Medulla oblongata (tissue), 1 donor: ENCODE measurements around the gene BUB1B.
A peak's percentile ranks its signal among the peaks of the same experiment; 100 is the strongest.

ENCODE experiments used
- DNase-seq: peaks from one replicate; pipeline ENCODE4 v3.0.0-alpha.2; 2015; ENCODE audit errors: extremely low spot score

The BUB1B gene

GRCh38 chr15:40183636-40184463 is 23.0 kb downstream of the BUB1B start:
- DNase-seq, result peak; percentile 30

DNA sequence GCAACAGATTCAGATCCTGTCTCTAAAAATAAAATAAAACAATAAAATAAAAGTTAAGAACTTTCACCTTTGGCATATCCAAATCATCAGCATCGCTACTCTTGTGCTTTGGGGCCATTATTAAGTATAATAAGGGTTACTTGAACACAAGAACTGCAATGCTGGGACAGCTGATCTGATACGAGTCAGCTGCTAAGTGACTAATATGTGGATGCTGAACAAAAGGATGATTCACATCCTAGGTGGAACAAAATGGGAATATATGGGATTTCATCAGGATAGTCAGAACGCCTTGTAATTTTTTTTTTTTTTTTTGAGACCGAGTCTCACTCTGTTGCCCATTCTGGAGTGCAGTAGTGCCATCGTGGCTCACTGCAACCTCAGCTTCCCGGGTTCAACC is 29.7 kb downstream of the BUB1B start:
- DNase-seq, result no peak

DNA sequence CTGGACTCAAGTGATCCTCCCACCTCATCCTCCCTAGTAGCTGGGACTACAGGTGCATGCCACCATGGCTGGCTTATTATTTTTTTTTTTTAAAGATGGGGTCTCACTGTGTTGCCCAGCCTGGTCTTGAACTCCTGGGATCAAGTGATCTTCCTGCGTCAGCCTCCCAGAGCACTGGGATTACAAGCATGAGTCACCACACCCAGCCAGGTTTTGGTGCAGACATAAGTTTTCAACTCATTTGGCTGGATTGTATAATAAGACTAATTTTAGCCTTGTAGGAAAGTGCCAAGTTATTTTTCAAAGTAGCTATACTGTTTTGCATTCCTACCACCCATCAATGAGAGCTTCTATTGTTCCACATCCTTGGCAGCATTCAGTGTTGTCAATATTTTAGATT is 32.1 kb downstream of the BUB1B start:
- no peak for DNase-seq

- no peak for DNase-seq
These were observed 36.6 kb downstream of the BUB1B start for GRCh38 chr15:40197434-40197833.

DNA sequence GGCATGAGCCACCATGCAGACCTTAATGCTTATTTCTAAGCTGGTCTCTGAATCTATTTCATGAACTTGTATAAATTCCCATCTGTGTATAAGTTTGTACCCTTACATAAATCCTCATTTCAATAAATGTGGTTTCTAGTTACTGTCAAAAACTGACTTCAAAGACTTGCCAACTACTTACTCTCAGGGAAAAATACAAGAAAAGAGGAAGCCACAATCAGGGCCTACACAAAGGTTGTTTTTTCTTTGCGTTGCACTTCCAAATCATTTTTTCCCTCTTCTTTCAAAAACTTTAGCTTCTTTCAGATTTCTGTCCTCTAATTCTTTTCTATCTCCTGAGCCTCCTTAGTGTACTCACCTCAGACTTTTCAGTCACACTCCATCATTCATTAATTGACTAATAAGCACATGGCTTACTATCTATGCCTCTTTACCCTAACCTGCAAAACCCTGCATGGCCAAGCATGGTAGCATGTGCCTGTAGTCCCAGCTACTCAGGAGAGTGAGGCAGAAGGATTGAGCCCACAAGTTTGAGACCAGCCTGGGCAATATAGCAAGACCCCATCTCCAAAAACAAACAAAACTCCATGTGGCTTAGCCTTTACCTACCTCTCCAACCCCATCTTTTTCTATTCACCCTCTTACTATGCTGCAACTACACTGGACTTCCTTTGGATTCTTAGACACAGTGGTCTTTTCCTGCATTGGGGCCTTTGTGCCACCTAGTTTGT is 37.7 kb downstream of the BUB1B start:
- DNase-seq, result no peak

DNA sequence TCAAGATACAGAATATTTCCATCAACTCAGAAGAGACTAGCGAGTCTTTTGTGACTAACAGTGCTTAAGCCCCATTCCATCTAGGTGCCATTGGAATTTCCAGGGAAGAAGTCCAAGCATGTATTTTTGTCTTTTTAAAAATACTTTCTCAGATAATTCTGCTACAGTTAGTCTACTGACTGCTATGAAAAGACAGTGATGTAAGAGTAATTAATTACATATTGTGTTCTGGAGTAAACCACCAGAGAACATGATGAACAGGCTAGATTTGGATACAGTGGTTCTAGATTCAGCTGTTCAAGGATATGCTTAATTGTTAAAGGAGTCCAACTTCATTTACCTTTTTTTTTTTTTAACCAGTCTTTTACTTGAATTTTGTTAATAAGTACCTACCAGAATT is 43.2 kb downstream of the BUB1B start:
- DNase-seq, result no peak

DNA sequence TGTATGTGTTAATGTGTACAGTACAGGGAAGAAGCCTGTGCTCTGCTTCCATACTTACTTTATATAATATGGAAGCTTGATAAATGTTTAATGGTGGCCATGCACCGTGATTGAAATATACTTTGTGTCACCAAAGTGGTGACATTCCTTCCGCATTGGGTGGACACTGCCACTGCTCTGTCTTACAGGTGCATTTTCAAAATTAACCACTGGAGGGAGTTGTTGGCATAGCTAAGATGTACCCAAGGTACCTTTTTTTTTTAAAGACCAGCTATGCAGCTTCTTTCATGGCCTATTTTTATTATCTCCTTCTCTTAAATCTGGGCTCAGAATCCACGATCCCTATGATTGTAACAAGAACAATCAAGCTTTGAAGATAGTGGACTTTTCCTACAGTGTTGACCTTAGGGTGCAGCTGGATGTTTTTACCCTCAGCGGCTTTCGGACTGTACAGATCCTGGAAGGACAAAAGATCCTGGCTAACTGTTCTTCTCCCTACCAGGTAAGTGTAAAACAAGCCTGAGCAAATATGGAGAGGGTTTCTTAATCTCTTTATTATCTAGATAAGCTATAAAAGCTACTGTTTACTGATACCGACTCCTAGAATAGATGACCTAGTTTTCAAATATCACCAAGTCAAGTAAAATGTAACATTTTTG is 56.4 kb downstream of the BUB1B start:
- peak; percentile 91 for DNase-seq

GRCh38 chr15:40219801-40220200 is 58.9 kb downstream of the BUB1B start:
- no peak for DNase-seq

DNA sequence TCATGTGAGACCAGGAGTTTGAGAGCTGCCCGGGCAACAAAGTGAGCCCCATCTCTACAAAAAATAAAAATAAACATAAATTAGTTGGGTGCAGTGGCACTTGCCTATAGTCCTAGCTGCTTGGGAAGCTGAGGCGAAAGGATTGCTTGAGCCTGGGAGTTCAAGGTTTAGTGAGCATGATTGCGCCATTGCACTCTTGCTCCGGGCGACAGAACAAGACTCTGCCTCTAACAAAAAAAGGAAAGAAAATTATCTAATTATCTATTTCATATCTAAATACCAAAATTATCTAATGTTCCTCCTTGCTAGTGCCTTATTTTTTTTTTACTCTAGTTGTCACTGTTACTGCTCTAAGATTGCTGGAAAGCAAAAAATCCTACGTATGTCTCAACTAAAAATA is 61.3 kb downstream of the BUB1B start:
- no peak for DNase-seq

- no peak for DNase-seq
These were observed 65.9 kb downstream of the BUB1B start for GRCh38 chr15:40226736-40227135.

DNA sequence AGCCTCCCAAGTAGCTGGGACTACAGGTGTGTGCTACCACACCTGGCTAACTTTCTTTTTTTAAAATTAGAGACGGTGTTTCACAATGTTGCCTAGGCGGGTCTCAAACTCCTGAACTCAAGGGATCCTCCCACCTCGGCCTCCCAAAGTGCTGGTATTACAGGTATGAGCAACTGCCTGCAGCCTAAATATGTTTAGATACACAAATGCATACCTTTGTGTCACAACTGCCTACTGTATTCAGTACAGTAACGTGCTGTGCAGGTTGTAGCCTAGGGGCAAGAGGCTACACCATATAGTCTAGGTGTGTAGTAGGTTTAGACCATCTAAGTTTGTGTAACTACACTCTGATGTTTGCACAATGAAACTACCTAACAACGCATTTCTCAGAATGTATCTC is 68.4 kb downstream of the BUB1B start:
- no peak for DNase-seq

DNA sequence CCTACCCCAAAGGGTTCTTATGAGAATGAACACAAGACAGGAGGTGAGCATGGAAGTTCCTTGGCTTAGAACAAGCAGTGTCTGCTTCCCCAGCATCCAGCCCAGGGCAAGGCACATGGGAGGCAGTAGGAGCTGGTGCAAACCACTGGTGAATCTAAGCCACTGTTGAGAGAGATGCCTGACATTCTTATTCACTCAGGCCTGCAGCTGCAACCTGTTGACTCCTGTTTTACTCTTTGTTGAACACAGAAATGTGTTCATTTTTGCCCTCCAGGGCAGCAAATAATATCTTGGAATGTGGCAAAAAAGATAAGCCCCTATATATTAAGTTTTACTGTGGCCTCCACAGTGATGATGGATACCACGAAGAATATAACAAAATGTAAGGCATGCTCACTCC is 69.1 kb downstream of the BUB1B start:
- no peak for DNase-seq

DNA sequence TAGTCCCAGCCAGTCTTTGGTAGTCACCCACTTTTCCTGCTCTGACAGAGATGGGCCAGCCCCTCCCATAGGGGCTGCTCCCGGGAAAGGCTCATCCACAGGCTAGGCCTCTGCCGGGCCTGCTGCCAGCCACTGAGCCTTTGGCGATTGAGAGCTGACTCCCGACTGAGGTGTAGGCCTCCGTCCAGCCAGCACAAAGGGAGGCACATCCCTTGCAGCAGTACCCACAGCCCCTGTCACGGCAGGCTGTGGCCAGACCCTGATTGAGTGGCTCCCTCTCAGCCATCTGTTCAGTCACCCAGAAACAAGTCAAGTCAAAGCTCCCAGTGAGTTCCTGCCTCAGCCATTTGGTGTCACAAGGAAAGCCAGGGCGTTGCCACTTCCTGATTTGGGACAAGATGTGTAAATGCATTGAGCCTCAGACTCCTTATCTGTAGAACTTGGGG is 71.8 kb downstream of the BUB1B start:
- peak; percentile 39 for DNase-seq

DNA sequence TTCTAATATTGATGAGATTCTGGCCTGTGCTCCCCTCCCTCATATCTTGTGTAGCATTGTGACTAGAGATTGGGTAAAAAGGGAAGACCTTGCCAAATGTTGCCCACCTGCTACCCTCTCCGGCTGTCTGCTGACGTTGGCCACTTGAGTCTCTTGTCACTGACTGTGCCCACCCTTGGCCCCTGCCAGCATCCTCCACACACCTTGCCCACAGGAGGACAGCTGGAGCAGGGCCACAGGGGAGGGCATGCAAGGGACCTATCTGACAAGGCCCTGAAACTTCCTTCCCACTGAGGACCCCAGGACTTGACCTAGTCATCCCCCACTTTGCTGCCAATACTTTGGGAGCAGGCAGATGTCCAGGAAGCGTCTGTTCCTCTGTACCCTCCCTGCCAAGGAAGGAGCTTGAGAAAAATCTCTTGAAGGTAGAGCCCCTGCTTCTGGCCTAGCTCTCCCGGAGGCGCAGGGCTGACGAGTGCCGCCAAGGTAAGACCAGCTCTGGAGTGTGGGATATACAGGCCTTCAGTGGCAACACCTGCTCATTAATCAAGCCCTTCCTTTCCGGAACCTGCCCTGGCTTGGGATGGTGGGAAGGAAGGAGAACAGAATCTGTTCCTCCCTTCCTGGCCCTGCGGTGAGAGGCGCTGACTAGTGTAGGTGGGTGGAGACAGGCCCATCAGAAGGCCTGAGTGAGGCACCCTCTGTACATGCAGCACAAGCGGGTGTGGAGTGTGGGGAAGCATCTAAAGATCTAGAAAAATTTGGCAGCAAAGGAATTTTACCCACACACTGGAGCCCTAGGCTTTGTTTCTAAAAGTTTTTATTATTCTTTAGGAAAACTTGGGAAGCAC is 73.1 kb downstream of the BUB1B start:
- no peak for DNase-seq

GRCh38 chr15:40234783-40235182 is 73.9 kb downstream of the BUB1B start:
- DNase-seq, result peak; percentile 27

DNA sequence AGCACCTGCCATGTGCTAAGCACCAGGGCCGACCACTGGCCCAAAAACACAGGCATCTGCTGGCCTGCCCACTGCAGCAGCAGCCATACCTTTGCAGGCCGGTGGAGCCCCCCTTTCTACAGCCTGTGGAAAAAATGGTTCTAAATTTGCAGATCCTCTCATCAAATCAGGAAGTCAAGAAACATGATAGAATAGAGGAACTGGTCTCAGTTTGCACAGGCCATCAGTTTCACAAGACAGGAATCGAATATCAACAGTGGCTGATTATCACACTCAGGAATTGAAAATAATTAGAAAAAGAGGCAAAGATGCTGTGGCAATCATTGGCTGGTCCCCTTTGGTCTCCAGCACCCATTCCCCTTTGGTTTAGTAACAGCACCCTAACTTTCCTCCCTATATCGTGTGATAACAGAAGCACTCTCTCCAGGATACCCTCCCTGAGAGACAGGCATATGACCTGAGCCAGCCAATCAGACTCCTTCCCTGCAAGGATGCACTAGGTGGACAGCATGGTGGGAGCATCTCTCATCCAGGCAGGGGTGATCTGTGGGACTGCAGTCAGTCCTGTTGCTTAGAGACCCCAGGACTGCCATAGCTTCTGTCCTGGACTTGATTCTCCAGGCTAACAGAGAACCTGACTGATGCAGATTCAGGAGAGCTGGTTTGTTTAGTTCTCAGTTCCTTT is 74.5 kb downstream of the BUB1B start:
- peak; percentile 55 for DNase-seq

DNA sequence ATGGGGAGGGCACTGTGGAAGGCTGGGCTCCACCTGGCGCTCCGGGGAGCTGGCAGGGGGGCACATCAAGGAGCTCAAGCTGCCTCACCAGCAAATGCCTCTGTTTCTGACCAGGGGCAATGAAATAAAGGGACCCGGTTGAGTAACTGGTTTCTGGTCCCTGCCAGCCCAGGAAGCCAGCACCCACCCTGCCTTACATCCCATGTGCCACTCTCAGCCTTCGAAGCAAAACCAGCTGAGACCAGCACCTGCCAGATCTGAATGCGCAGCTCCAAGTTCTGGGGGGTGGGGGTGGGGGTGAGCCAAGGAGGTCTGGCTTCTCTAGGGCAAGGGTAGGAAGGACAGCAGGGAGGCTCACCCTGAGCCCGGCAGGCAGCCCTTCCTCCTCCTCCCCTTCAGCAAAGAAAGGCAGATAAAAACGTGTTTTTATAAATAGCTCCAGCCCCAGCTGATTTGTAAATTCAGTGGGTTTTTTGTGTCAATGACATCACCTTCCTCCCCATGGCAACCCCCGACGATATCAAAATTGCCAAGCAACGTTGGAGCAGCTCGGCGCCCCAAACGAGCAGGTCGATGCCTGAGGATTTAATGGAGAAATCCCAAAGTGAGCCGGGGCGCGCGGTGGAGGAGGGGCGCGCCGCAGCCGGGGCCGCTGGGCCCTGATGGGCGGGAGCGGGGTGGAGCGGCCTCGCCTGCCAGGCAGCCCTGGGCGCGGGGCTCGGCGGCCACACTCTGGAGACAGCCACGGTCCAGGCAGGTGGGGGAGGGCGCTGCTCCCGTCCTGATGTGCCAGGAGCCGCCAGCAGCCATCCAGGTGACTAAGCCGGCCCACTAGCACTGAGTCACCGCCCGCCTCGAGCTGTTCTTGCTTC is 77.9 kb downstream of the BUB1B start, which contains the start of gene PAK6:
TSS of gene PAK6 (plus strand) at position 532 of the 872 bp plus-strand sequence. CDS start 25,723 bp downstream, outside the sequence.
- no peak for DNase-seq

- DNase-seq, result no peak
These were observed 78.5 kb downstream of the BUB1B start for GRCh38 chr15:40239404-40239692.

- no peak for DNase-seq
These were observed 79.1 kb downstream of the BUB1B start for GRCh38 chr15:40239693-40240618.
